PC-9 (cell line): ENCODE results near the gene DIDO1. TPM values are rescaled to one million over a fixed set of nuclear protein-coding genes. Genes with fewer than 3 reads are reported as not detected.

Source experiments
- BruUV-seq: library from RNA; stranded (reverse); fragments of 400-500 nt; replicated peaks from 2 replicates; lab custom pipeline; 2021; lab: Mats Ljungman, UMichigan
- CTCF ChIA-PET: fragments of 300-600 bp; sonication (Branson Sonifier 250); formaldehyde crosslinking; loops from one replicate; lab custom pipeline; 2022; ENCODE audit warnings: antibody characterized with exemption; lab: Charles Lee
- POLR2A ChIA-PET: fragments of 300-600 bp; sonication (Branson Sonifier 250); formaldehyde crosslinking; loops from one replicate; lab custom pipeline; 2022; ENCODE audit warnings: antibody characterized with exemption; ENCODE audit not compliant: unreplicated experiment; lab: Charles Lee
- DNase-seq, 2 experiments: peaks; one replicate each; pipeline versions ENCODE4 v3.0.0 to v3.0.0-alpha.2; 2015 to 2022; ENCODE audit warnings: mixed read lengths in 1 of 2
- H2AFZ ChIP-seq: fragments of 200-600 bp; sonication (generic); 2 replicates; pipeline ENCODE4 v1.8.1; 2017; ENCODE audit warnings: antibody characterized with exemption
- H3F3A ChIP-seq: fragments of 200-600 bp; sonication (generic); 2 replicates; pipeline ENCODE4 v1.8.1; 2017; ENCODE audit warnings: antibody characterized with exemption, mild to moderate bottlenecking, low read depth; ENCODE audit not compliant: insufficient read depth
- H3K27ac ChIP-seq: fragments of 200-600 bp; sonication (generic); 2 replicates; pipeline ENCODE4 v1.6.1; 2016; ENCODE audit warnings: mixed run types
- H3K27me3 ChIP-seq: fragments of 200-600 bp; sonication (generic); 2 replicates; pipeline ENCODE4 v1.6.1; 2016; ENCODE audit warnings: low read depth, mixed run types; ENCODE audit not compliant: insufficient read depth
- H3K36me3 ChIP-seq: fragments of 200-600 bp; sonication (generic); 2 replicates; pipeline ENCODE4 v1.6.1; 2016; ENCODE audit warnings: low read depth, mixed run types
- H3K4me1 ChIP-seq: fragments of 200-600 bp; sonication (generic); replicated peaks from 2 replicates; pipeline ENCODE4 v1.6.1; 2016; ENCODE audit warnings: mixed run types; ENCODE audit not compliant: insufficient read depth
- H3K4me2 ChIP-seq: fragments of 200-600 bp; sonication (generic); 2 replicates; pipeline ENCODE4 v1.6.1; 2017; ENCODE audit warnings: mixed run types
- H3K4me3 ChIP-seq: fragments of 200-600 bp; sonication (generic); 2 replicates; pipeline ENCODE4 v1.6.1; 2016; ENCODE audit warnings: mixed run types
- H3K79me2 ChIP-seq: fragments of 200-600 bp; sonication (generic); 2 replicates; pipeline ENCODE4 v1.6.1; 2017; ENCODE audit warnings: low read depth, mixed run types
- H3K9me2 ChIP-seq: fragments of 200-600 bp; sonication (generic); 2 replicates; pipeline ENCODE4 v1.8.1; 2017; ENCODE audit warnings: mild to moderate bottlenecking; ENCODE audit not compliant: insufficient read depth
- H3K9me3 ChIP-seq: fragments of 200-600 bp; sonication (generic); 2 replicates; pipeline ENCODE4 v1.8.1; 2016; ENCODE audit warnings: low read depth; ENCODE audit not compliant: insufficient read depth
- H4K20me1 ChIP-seq: fragments of 200-600 bp; sonication (generic); 2 replicates; pipeline ENCODE4 v1.8.1; 2017; ENCODE audit not compliant: insufficient read depth
- CTCF ChIP-seq: fragments of 200-600 bp; sonication (generic); conservative IDR thresholded peaks from 2 replicates; pipeline ENCODE4 v1.6.1; 2017; ENCODE audit warnings: mixed run types, antibody characterized with exemption, mild to moderate bottlenecking, moderate library complexity
- EZH2 ChIP-seq: fragments of 200-600 bp; sonication (generic); IDR thresholded peaks from 2 replicates; pipeline ENCODE4 v1.8.0; 2017; ENCODE audit warnings: antibody characterized with exemption, low read depth
- intact Hi-C: fragments of 100-400 bp; cut with micrococcal nuclease; formaldehyde crosslinking; loops from one replicate; pipeline ENCODE4 v1.10.0; 2022; ENCODE audit not compliant: unreplicated experiment
- total RNA-seq: library from RNA; stranded (reverse); gene quantifications from 2 replicates; pipeline ENCODE4 v1.2.3, GENCODE V29; 2021

The DIDO1 gene
- total RNA-seq, 1 experiment from 2014 or later, result 61.4 TPM

- POLR2A ChIA-PET, result interaction anchor here (0.6 kb wide), 1 partner anchor 36 kb away, joined by 6 read pairs; no protein-coding TSS in a partner anchor
- no peak for DNase-seq
- H3K4me2 ChIP-seq, result no peak overlapping the region
- no peak overlapping the region for H3K27ac ChIP-seq
- peaks cover 98% of the 10 kb centered on the region for H3K27me3 ChIP-seq
- H3F3A ChIP-seq, result no peaks in the 10 kb centered on the region
- no peaks in the 10 kb centered on the region for H3K9me2 ChIP-seq
- TF ChIP-seq EZH2 (no peak), CTCF (no peak)
- CTCF ChIA-PET, result interaction anchor here (0.7 kb wide), 1 partner anchor 18 kb away, joined by 9 read pairs; no protein-coding TSS in a partner anchor
- BruUV-seq, result no TSS peak
- H3K36me3 ChIP-seq, result no peaks in the 10 kb centered on the region
- H4K20me1 ChIP-seq, result peaks cover 7% of the 10 kb centered on the region
- H3K4me1 ChIP-seq, result no peaks in the 10 kb centered on the region
- no peak overlapping the region for H3K4me3 ChIP-seq
- H2AFZ ChIP-seq, result no peak overlapping the region
- intact Hi-C loops, result no loop called here
- no peaks in the 10 kb centered on the region for H3K79me2 ChIP-seq
- H3K9me3 ChIP-seq, result no peaks in the 10 kb centered on the region
These were observed 40.8 kb upstream of the DIDO1 start for GRCh38 chr20:62967149-62967501.

GRCh38 chr20:62966212-62967148, 40.2 kb upstream of the DIDO1 start:
- H2AFZ ChIP-seq, result no peak overlapping the region
- peaks cover 7% of the 10 kb centered on the region for H4K20me1 ChIP-seq
- H3K4me3 ChIP-seq, result no peak overlapping the region
- H3K27ac ChIP-seq, result no peak overlapping the region
- no TSS peak for BruUV-seq
- no peaks in the 10 kb centered on the region for H3K36me3 ChIP-seq
- TF ChIP-seq CTCF (no peak), EZH2 (no peak)
- H3K4me2 ChIP-seq, result no peak overlapping the region
- H3K27me3 ChIP-seq, result peaks cover 98% of the 10 kb centered on the region
- no peaks in the 10 kb centered on the region for H3K79me2 ChIP-seq
- H3K4me1 ChIP-seq, result no peaks in the 10 kb centered on the region
- ChIA-PET POLR2A (interaction anchor here (0.6 kb wide), 1 partner anchor 36 kb away, joined by 6 read pairs; no protein-coding TSS in a partner anchor), CTCF (interaction anchor here (0.7 kb wide), 1 partner anchor 17 kb away, joined by 9 read pairs; no protein-coding TSS in a partner anchor)
- no peaks in the 10 kb centered on the region for H3K9me2 ChIP-seq
- DNase-seq, result no peak
- no peaks in the 10 kb centered on the region for H3K9me3 ChIP-seq
- H3F3A ChIP-seq, result no peaks in the 10 kb centered on the region
- intact Hi-C loops, result no loop called here

- no TSS peak for BruUV-seq
- POLR2A ChIA-PET, result no interaction called here
- no peak overlapping the region for H3K27ac ChIP-seq
- intact Hi-C loops, result no loop called here
- H3F3A ChIP-seq, result no peaks in the 10 kb centered on the region
- H3K27me3 ChIP-seq, result peaks cover 95% of the 10 kb centered on the region
- no peaks in the 10 kb centered on the region for H3K36me3 ChIP-seq
- no peak overlapping the region for H2AFZ ChIP-seq
- H4K20me1 ChIP-seq, result peaks cover 7% of the 10 kb centered on the region
- H3K4me1 ChIP-seq, result no peaks in the 10 kb centered on the region
- TF ChIP-seq EZH2 (no peak), CTCF (no peak)
- no peak overlapping the region for H3K4me3 ChIP-seq
- no peak overlapping the region for H3K4me2 ChIP-seq
- no peaks in the 10 kb centered on the region for H3K9me3 ChIP-seq
- H3K9me2 ChIP-seq, result no peaks in the 10 kb centered on the region
- DNase-seq, result no peak
- H3K79me2 ChIP-seq, result no peaks in the 10 kb centered on the region
- CTCF ChIA-PET, result no interaction called here
These were observed 39.1 kb upstream of the DIDO1 start for GRCh38 chr20:62965363-62965771.
